Right cardiac atrium (tissue), 5 donors: Measurements from ENCODE around the gene UBE2E2. TPM values are rescaled to one million over a fixed set of nuclear protein-coding genes. Genes with fewer than 3 reads are reported as not detected.
"Not testable (repeated sequence)": the region's sequence is repeated elsewhere in the genome, so short reads cannot be mapped to it uniquely, and the experiment has no call there.

ENCODE experiments used
- ATAC-seq, 2 donors: fragments of 200-7000 bp; cut with Tn5 transposase; one replicate each; pipeline versions ENCODE4 v1.8.0 to v1.9.1; 2020; ENCODE audit warnings: moderate library complexity in 2 of 2, mild to moderate bottlenecking in 1 of 2
- DNase-seq, 3 donors: peaks; one replicate each; pipeline ENCODE4 v3.0.0-alpha.2; 2020
- H3K27ac ChIP-seq: one replicate; pipeline ENCODE4 v1.5.1; 2013; ENCODE audit warnings: mild to moderate bottlenecking, low read length, control low read depth, moderate library complexity
- H3K27me3 ChIP-seq: one replicate; pipeline ENCODE4 v1.6.1; 2013; ENCODE audit not compliant: control insufficient read depth, insufficient read depth
- H3K4me1 ChIP-seq: one replicate; pipeline ENCODE4 v1.6.1; 2013; ENCODE audit warnings: low read length; ENCODE audit not compliant: control insufficient read depth, insufficient read depth
- H3K4me3 ChIP-seq: one replicate; pipeline ENCODE4 v1.5.1; 2013; ENCODE audit warnings: low read length, control low read depth
- H3K9me3 ChIP-seq: one replicate; pipeline ENCODE4 v1.6.1; 2013; ENCODE audit warnings: low read length; ENCODE audit not compliant: control insufficient read depth
- WGBS: extraction: QIAGEN DNeasy Blood & Tissue Kit; methylation state at CpG from one replicate; pipeline ENCODE4 v1.1.7; 2013; 5-methylcytosine and 5-hydroxymethylcytosine counted together
- intact Hi-C, 4 donors: fragments of 100-400 bp; cut with DNase I; formaldehyde crosslinking; loops; one replicate each; pipeline versions ENCODE4 v1.11.0 to v1.14.0; 2022 to 2023
- polyA plus RNA-seq: library from polyadenylated mRNA; stranded (reverse); fragments of 200-250 nt; gene quantifications from one replicate; pipeline ENCODE4 v1.2.3, GENCODE V29; 2013
- total RNA-seq, 4 donors: library from RNA; stranded (reverse); fragmentation: NEBNext Ultra II Directional; extraction: Animal tissue kit (Norgen Biotek cat#: 25700); gene quantifications; one replicate each; pipeline ENCODE4 v1.2.1, GENCODE V29; 2021
- donor health status: healthy with polysubstance abuse.
- donor health status: DM: no; HTN: yes; CAD: no.
- donor health status: DM: no; HTN: no; CAD: no.
- donor health status: DM: no; HTN: yes; CAD: no; lungs with severe emphysema.
- donor health status: DM: yes; HTN: yes; CAD: no.

Gene UBE2E2
- total and polyA plus RNA-seq, 5 donors: 32.3 to 49.2 (median 45.2) TPM

DNA sequence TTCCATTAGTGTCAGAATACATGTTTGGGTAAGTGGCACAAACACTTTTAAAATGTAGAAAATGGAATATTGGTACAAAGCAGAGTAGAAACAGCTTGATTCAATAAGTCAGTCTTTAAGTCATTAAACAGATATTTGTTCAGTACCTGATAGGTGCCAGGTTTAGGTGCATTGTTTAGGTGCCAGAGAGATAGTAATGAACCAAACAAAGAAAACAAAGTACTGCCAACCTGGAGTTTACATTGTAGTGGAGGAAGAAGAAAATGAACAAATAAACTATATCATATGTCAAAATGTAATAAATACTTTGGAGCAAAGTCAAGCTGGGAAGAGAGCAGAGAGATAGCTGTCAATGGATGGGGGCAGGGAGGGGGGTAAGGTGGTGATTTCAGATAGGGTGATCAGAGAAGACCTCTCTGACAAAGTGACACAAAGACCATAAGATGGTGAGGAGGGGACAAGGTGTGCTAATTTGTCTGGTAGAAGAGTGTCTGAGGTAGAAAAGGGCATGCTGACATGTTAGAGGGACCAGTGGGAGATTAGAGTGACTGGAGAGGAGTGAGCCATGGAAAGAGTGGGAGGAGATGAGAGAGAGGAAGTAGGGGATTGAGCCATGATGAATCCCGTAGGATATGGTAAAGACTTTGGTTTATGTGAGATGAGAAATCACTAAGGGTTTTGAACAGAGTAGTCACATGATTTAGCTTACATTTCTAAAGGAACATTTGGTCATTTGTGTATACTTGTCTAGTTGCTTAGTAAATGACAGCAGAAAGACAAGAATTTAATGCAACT is 128.2 kb downstream of the UBE2E2 start:
- 78% methylated on average over 1 of the region's 1 CpG for WGBS
- intact Hi-C loops: no loop called here

DNA sequence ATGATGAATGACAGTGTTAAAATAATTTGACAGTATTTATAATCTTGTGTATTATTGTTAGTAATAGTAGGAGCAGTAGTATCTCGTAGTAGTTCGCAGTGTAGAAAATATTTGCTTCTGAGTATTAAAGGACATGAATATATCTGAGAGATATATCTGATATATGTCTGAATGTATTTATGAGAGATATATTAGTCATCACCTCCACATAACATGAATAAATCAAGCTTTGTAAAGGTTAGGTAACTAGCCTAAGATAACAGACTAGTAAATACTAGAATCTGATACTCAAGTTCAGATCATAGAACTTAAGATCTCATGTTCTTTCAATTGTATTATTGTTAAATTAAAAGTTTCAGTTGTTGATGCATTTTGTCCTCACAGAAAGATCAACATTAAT is 130.5 kb downstream of the UBE2E2 start:
- H3K4me3 ChIP-seq: no peak overlapping the region
- 93% methylated on average over 2 of the region's 2 CpGs for WGBS

More for the DNA sequence above, 128.2 kb downstream of the UBE2E2 start:
- Histone ChIP-seq H3K27me3 (no peaks in the 10 kb centered on the region), H3K4me3 (no peak overlapping the region), H3K4me1 (peaks cover 2% of the 10 kb centered on the region), H3K27ac (no peak overlapping the region), H3K9me3 (no peaks in the 10 kb centered on the region)
- ATAC-seq: no peak
- no peak for DNase-seq

DNA sequence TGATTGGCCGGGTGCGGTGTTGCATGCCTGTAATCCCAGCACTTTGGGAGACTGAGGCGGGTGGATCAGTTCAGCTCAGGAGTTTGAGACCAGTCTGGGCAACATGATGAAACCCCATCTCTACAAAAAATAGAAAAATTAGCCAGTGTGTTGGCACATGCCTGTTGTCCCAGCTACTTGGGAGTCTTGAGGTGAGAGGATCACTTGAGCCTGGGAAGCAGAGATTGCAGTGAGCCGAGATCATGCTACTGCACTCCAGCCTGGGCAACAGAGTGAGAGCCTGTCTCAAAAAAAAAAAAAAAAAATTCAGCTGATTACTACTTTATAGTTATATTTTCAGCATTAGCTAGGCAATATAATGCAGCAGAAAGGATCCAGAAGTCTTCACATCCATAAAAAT is 133.7 kb downstream of the UBE2E2 start:
- not testable (repeated sequence) for DNase-seq, ATAC-seq

More for the DNA sequence above, 130.5 kb downstream of the UBE2E2 start:
- DNase-seq: no peak
- H3K27me3 ChIP-seq: no peaks in the 10 kb centered on the region
- intact Hi-C loops: no loop called here
- peaks cover 2% of the 10 kb centered on the region for H3K4me1 ChIP-seq
- no peaks in the 10 kb centered on the region for H3K9me3 ChIP-seq
- ATAC-seq: no peak
- no peak overlapping the region for H3K27ac ChIP-seq

DNA sequence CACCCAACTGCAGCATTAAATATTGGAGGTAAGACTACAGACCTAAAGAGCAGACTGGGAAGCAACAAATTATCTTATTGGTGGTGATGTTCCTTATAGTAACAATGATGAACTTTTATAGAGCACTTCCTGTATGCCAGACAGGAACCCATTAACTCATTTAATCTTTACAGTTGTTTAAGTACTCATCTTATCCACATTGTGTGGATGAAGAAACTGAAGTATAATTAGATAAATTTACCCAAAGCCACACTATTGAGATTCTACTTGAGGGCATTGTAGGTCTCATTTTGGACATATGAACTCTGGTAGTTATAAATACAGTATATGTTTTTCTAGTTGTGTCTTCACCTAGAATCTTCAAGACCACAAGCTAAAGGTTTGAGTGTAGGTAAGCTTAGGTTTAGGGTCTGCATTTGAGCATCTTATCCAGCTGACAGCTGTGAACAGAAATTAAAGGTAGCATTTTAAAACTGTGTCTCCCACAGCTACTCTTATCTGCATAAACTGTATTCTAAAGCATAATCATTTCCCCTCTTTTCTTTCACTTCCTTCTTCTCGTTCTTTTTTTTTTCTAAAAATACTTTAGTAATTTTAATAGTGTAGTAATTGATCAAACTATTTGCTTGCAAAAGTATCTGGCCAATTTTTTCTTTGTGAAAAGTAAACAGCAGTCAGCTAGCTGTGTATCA is 138.2 kb downstream of the UBE2E2 start:
- Histone ChIP-seq H3K4me3 (no peak overlapping the region), H3K27me3 (no peaks in the 10 kb centered on the region), H3K9me3 (no peaks in the 10 kb centered on the region), H3K4me1 (no peaks in the 10 kb centered on the region), H3K27ac (no peak overlapping the region)
- ATAC-seq (no peak), DNase-seq (no peak)
- 37% methylated on average over 1 of the region's 1 CpG for WGBS
- intact Hi-C loops: no loop called here

More for the DNA sequence above, 133.7 kb downstream of the UBE2E2 start:
- H3K4me3 ChIP-seq, H3K27ac ChIP-seq, intact Hi-C loops, H3K4me1 ChIP-seq, H3K27me3 ChIP-seq, H3K9me3 ChIP-seq: not testable (repeated sequence)
- WGBS: 96% methylated on average over 4 of the region's 4 CpGs

- DNase-seq (no peak), ATAC-seq (no peak)
- intact Hi-C loops: no loop called here
- Histone ChIP-seq H3K4me3 (no peak overlapping the region), H3K9me3 (no peaks in the 10 kb centered on the region), H3K4me1 (no peaks in the 10 kb centered on the region), H3K27ac (no peak overlapping the region), H3K27me3 (no peaks in the 10 kb centered on the region)
- WGBS: 79% methylated on average over 4 of the region's 4 CpGs
Measured at GRCh38 chr3:23342343-23342742, 139.2 kb downstream of the UBE2E2 start.

- H3K9me3 ChIP-seq: no peaks in the 10 kb centered on the region
- no peaks in the 10 kb centered on the region for H3K4me1 ChIP-seq
- ATAC-seq (no peak), DNase-seq (no peak)
- no peaks in the 10 kb centered on the region for H3K27me3 ChIP-seq
- H3K4me3 ChIP-seq: no peak overlapping the region
- intact Hi-C loops: no loop called here
- H3K27ac ChIP-seq: no peak overlapping the region
- WGBS: 89% methylated on average over 7 of the region's 7 CpGs
Measured at GRCh38 chr3:23343509-23343908, 140.4 kb downstream of the UBE2E2 start.

DNA sequence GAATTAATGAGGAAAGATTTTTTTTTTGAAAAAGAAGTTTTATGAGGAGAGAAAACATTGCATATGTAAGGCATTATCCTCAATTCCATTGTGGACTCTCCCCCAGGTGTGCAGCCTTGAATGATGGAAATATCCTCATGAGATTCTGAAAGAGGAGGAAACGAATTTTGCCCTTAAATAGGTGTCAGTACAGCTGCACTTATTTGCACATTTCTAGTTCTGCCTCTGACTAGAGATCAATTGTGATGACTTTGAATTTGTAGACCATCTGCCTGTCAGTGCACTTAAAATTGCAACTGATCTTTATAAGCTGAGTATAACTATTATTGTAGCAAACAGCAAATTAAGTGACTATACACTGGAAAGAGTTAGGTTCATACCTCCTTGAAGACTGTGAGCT is 141.8 kb downstream of the UBE2E2 start:
- intact Hi-C loops: no loop called here
- Histone ChIP-seq H3K9me3 (no peaks in the 10 kb centered on the region), H3K27me3 (no peaks in the 10 kb centered on the region), H3K4me1 (no peaks in the 10 kb centered on the region), H3K4me3 (no peak overlapping the region), H3K27ac (no peak overlapping the region)
- 69% methylated on average over 1 of the region's 1 CpG for WGBS
- ATAC-seq (no peak), DNase-seq (no peak)

- DNase-seq, intact Hi-C loops, H3K4me1 ChIP-seq, H3K9me3 ChIP-seq, H3K27me3 ChIP-seq, ATAC-seq, H3K27ac ChIP-seq, H3K4me3 ChIP-seq: not testable (repeated sequence)
- 96% methylated on average over 15 of the region's 15 CpGs for WGBS
Measured at GRCh38 chr3:23349444-23349843, 146.3 kb downstream of the UBE2E2 start.

DNA sequence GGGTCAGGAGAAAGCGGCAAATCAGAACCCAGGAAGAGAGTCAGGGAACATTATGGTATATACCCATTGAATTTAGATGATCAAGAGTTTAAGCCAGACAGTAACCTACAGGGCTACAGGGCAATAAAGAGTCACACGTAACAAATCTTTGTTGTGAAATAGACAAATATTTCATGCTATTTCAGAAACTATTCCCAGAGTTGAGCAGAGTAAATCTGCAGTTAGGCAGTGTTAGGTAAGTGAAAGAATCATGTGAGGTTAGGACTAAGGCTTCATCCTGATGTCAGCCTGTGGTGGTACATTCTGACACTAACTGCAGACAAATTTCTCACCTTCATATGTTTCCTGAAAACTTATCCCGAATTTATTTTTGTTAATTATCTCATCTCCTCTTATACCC is 153.0 kb downstream of the UBE2E2 start:
- Histone ChIP-seq H3K27ac (no peak overlapping the region), H3K4me3 (no peak overlapping the region), H3K9me3 (no peaks in the 10 kb centered on the region), H3K4me1 (no peaks in the 10 kb centered on the region), H3K27me3 (no peaks in the 10 kb centered on the region)
- WGBS: 93% methylated on average over 3 of the region's 3 CpGs
- DNase-seq (no peak), ATAC-seq (no peak)
- intact Hi-C loops: no loop called here

- DNase-seq (no peak), ATAC-seq (no peak)
- Histone ChIP-seq H3K27ac (no peak overlapping the region), H3K4me1 (no peaks in the 10 kb centered on the region), H3K4me3 (no peak overlapping the region), H3K27me3 (no peaks in the 10 kb centered on the region), H3K9me3 (no peaks in the 10 kb centered on the region)
- intact Hi-C loops: no loop called here
- 92% methylated on average over 3 of the region's 3 CpGs for WGBS
Measured at GRCh38 chr3:23356923-23357322, 153.8 kb downstream of the UBE2E2 start.

DNA sequence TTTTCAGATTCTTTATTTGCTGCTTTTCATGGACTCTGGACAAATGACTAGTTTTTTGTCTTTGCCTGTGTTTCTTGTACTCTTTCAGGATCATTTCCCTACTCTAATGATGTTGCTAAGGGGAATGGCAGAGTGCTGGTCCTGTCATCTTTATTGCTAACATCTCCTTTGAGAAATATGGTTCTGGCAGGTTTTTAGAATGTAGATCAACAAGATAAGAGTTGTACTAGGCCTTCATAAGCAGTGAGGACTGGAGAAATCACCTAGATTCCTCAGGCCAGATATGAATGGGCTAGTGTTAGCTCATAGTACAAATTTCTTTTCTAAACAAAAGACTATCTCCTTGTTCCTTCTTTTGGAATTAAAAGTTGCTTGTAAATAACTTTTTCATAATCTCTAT is 156.0 kb downstream of the UBE2E2 start:
- Histone ChIP-seq H3K27ac (no peak overlapping the region), H3K4me3 (no peak overlapping the region), H3K27me3 (no peaks in the 10 kb centered on the region), H3K4me1 (no peaks in the 10 kb centered on the region), H3K9me3 (no peaks in the 10 kb centered on the region)
- intact Hi-C loops: no loop called here
- ATAC-seq (no peak), DNase-seq (no peak)
